ENCODE results near the gene NEO1.

- TF ChIP-seq RAD21 (IDR thresholded peaks at IDR 0.05; ENCODE audit: low read length) (no peak), REST (IDR thresholded peaks at IDR 0.05; ENCODE audit: low read depth, low read length) (no peak), PBX3 (IDR thresholded peaks at IDR 0.05) (no peak), CTCF (IDR thresholded peaks at IDR 0.05) (no peak), RFX5 (IDR thresholded peaks at IDR 0.05; ENCODE audit: low read length) (no peak), USF2 (IDR thresholded peaks at IDR 0.05; ENCODE audit: borderline replicate concordance, low read depth, low read length) (no peak), POLR2AphosphoS5 (IDR thresholded peaks at IDR 0.05; ENCODE audit: low read depth, low read length) (no peak), GATA2 (CRISPR knock-in tag; IDR thresholded peaks at IDR 0.05) (no peak), FOXM1 (IDR thresholded peaks at IDR 0.05; ENCODE audit: low read depth) (no peak), JUND (IDR thresholded peaks at IDR 0.05) (no peak), IRF3 (IDR thresholded peaks at IDR 0.05; ENCODE audit: low read depth, low read length) (no peak), SIN3A (IDR thresholded peaks at IDR 0.05; ENCODE audit: borderline replicate concordance, low read depth, low read length) (no peak), GABPA (IDR thresholded peaks at IDR 0.05; ENCODE audit: low read depth) (no peak), FOXJ3 (CRISPR knock-in tag; IDR thresholded peaks at IDR 0.05) (no peak)
Observed at GRCh38 chr15:73341886-73342600, 289.8 kb downstream of the NEO1 start.
